Endothelial cell of umbilical vein (primary cell): ENCODE measurements around the gene UNC119B.

Experiments
- CTCF ChIP-seq, 2 donors: IDR thresholded peaks; 1 replicate in 1 of 2; 2 replicates in 1 of 2; pipeline ENCODE4 v1.5.1; 2011; ENCODE audit warnings: low read length in 2 of 2, mild to moderate bottlenecking in 2 of 2, moderate library complexity in 2 of 2, control low read depth in 1 of 2, inconsistent platforms in 1 of 2, low read depth in 1 of 2; ENCODE audit not compliant: insufficient read depth in 1 of 2; ENCODE audit errors: extremely low read depth in 1 of 2
- EZH2 ChIP-seq: IDR thresholded peaks from 2 replicates; pipeline ENCODE4 v1.6.1; 2012; ENCODE audit warnings: borderline replicate concordance, low read depth, mild to moderate bottlenecking, moderate library complexity, low read length, inconsistent platforms; ENCODE audit not compliant: severe bottlenecking
- FOS ChIP-seq: IDR thresholded peaks from 2 replicates; pipeline ENCODE4 v1.6.1; 2011; ENCODE audit warnings: mild to moderate bottlenecking, low read length, moderate library complexity, borderline replicate concordance; ENCODE audit not compliant: insufficient read depth
- GATA2 ChIP-seq: IDR thresholded peaks from 2 replicates; pipeline ENCODE4 v1.7.0; 2011; ENCODE audit warnings: low read depth, mild to moderate bottlenecking, moderate library complexity, mixed read lengths, low read length; ENCODE audit not compliant: insufficient read length, insufficient read depth
- MAX ChIP-seq: IDR thresholded peaks from 2 replicates; pipeline ENCODE4 v1.6.1; 2011; ENCODE audit not compliant: insufficient read depth, insufficient read length
- MYC ChIP-seq: IDR thresholded peaks from one replicate; pipeline ENCODE4 v1.6.1; 2011; ENCODE audit warnings: mild to moderate bottlenecking, low read depth, low read length
- POLR2A ChIP-seq: IDR thresholded peaks from 2 replicates; pipeline ENCODE4 v1.6.1; 2012; ENCODE audit warnings: low read depth, mild to moderate bottlenecking, control low read depth, low read length
- POLR2AphosphoS5 ChIP-seq: IDR thresholded peaks from 2 replicates; pipeline ENCODE4 v1.6.1; 2012; ENCODE audit warnings: low read depth, mild to moderate bottlenecking, control low read depth, low read length, moderate library complexity; ENCODE audit not compliant: insufficient read depth

GRCh38 chr12:120711411-120711810, 1.2 kb downstream of the UNC119B start:
- TF ChIP-seq POLR2A, result no peak
- no peak for TF ChIP-seq POLR2AphosphoS5
- no peak for TF ChIP-seq CTCF (IDR thresholded peaks at IDR 0.05; ENCODE audit: extremely low read depth in 1 of 2, insufficient read depth in 1 of 2, low read depth in 1 of 2, low read length in 2 of 2)
- TF ChIP-seq EZH2, result no peak
- TF ChIP-seq GATA2, result no peak
- TF ChIP-seq MAX, result no peak
- no peak for TF ChIP-seq MYC
- TF ChIP-seq FOS, result no peak
